Small intestine (tissue), 7 donors: Measurements from ENCODE around the gene CEND1. TPM values are rescaled to one million over a fixed set of nuclear protein-coding genes. Genes with fewer than 3 reads are reported as not detected.

ENCODE experiments used
- DNase-seq, 2 donors: peaks; one replicate each; pipeline versions ENCODE4 v3.0.0 to v3.0.0-alpha.2; 2013
- FAIRE-seq: peaks from 2 replicates; lab custom pipeline; 2012; peaks lifted over from hg19 to GRCh38; lab: Jason Lieb, UNC
- H3K27ac ChIP-seq, 3 donors: one replicate each; pipeline ENCODE4 v1.5.1; 2013; ENCODE audit warnings: low read length in 2 of 3, mild to moderate bottlenecking in 2 of 3, control low read depth in 1 of 3, inconsistent platforms in 1 of 3, low read depth in 1 of 3, moderate library complexity in 1 of 3
- H3K27me3 ChIP-seq, 3 donors: one replicate each; pipeline ENCODE4 v1.6.1; 2013; ENCODE audit warnings: low read length in 3 of 3, inconsistent platforms in 1 of 3; ENCODE audit not compliant: control insufficient read depth in 3 of 3, insufficient read depth in 3 of 3
- H3K36me3 ChIP-seq, 3 donors: one replicate each; pipeline ENCODE4 v1.6.1; 2013; ENCODE audit warnings: low read length in 3 of 3, inconsistent platforms in 1 of 3, low read depth in 1 of 3, mild to moderate bottlenecking in 1 of 3, moderate library complexity in 1 of 3; ENCODE audit not compliant: control insufficient read depth in 3 of 3, insufficient read depth in 2 of 3
- H3K4me1 ChIP-seq, 3 donors: one replicate each; pipeline ENCODE4 v1.6.1; 2013; ENCODE audit warnings: low read length in 2 of 3, inconsistent platforms in 1 of 3, low read depth in 1 of 3, mild to moderate bottlenecking in 1 of 3, moderate library complexity in 1 of 3; ENCODE audit not compliant: control insufficient read depth in 3 of 3, insufficient read depth in 2 of 3
- H3K4me3 ChIP-seq, 3 donors: one replicate each; pipeline ENCODE4 v1.5.1; 2013; ENCODE audit warnings: low read length in 3 of 3, control low read depth in 1 of 3, inconsistent platforms in 1 of 3, low read depth in 1 of 3, mild to moderate bottlenecking in 1 of 3, moderate library complexity in 1 of 3
- H3K9me3 ChIP-seq, 2 donors: one replicate each; pipeline ENCODE4 v1.6.1; 2013; ENCODE audit warnings: low read depth in 1 of 2, low read length in 1 of 2; ENCODE audit not compliant: control insufficient read depth in 2 of 2, insufficient read depth in 1 of 2
- WGBS, 3 donors: extraction: QIAGEN DNeasy Blood & Tissue Kit; methylation state at CpG; one replicate each; pipeline ENCODE4 v1.1.7; 2013; 5-methylcytosine and 5-hydroxymethylcytosine counted together
- polyA plus RNA-seq, 4 donors: library from polyadenylated mRNA; stranded (reverse) in 3 of 4; unstranded in 1 of 4; fragments of 200-250 nt in 3 of 4; fragments of 120-200 nt in 1 of 4; gene quantifications; one replicate each; pipeline versions ENCODE4 v1.2.1 to v1.2.3, GENCODE V29; 2013
- donor health status: healthy with polysubstance abuse.
- donor health status: control.
- donor health status: control.
- donor health status: Bipolar disorder and iron deficiency.
- donor health status: healthy.

CEND1 gene
- polyA plus RNA-seq, 4 donors: 0.22 to 3.3 TPM; not detected in 2

GRCh38 chr11:812390-812789 is 22.5 kb upstream of the CEND1 start:
- Histone ChIP-seq H3K27ac (no peak overlapping the region), H3K36me3 (peaks cover 17 to 62% (median 18%) of the 10 kb centered on the region in 3 donors), H3K9me3 (no peaks in the 10 kb centered on the region), H3K4me1 (peaks cover 0 to 15% (median 3%) of the 10 kb centered on the region in 3 donors), H3K27me3 (no peaks in the 10 kb centered on the region), H3K4me3 (no peak overlapping the region)
- DNase-seq (no peak), FAIRE-seq (no peak)
- 61 to 80% (median 79%) methylated on average over 3 of the region's 3 CpGs for WGBS, 3 donors

- H3K27ac ChIP-seq: peak overlapping the region in 1 of 3 donors; percentile 11
- H3K4me1 ChIP-seq: peaks cover 0 to 15% (median 3%) of the 10 kb centered on the region in 3 donors
- no peaks in the 10 kb centered on the region for H3K9me3 ChIP-seq
- H3K27me3 ChIP-seq: no peaks in the 10 kb centered on the region
- peak overlapping the region in 1 of 3 donors; percentile 98 for H3K4me3 ChIP-seq
- peaks cover 17 to 62% (median 18%) of the 10 kb centered on the region in 3 donors for H3K36me3 ChIP-seq
- peak in 1 of 2 donors; percentile 29 for DNase-seq
- 52 to 58% (median 52%) methylated on average over 14 of the region's 14 CpGs for WGBS, 3 donors
- no peak for FAIRE-seq
These were observed 21.8 kb upstream of the CEND1 start for GRCh38 chr11:811446-812245.

GRCh38 chr11:810040-810567 is 20.2 kb upstream of the CEND1 start:
- Histone ChIP-seq H3K27me3 (no peaks in the 10 kb centered on the region), H3K9me3 (no peaks in the 10 kb centered on the region), H3K4me1 (peaks cover 0 to 18% (median 3%) of the 10 kb centered on the region in 3 donors), H3K36me3 (peaks cover 15 to 48% (median 18%) of the 10 kb centered on the region in 3 donors), H3K27ac (peak overlapping the region; percentile 68 to 99 (median 98)), H3K4me3 (peak overlapping the region; percentile 74 to 98 (median 86))
- FAIRE-seq (no peak), DNase-seq (peak in 1 of 2 donors; percentile 48)
- 0 to 1% (median 0%) methylated on average over 43 to 55 of the region's 55 CpGs for WGBS, 3 donors

GRCh38 chr11:809287-810039 is 19.6 kb upstream of the CEND1 start, which contains the start of gene RPLP2:
RPLP2 (plus strand) TSS chr11:809967; CDS start chr11:810235, 268 bp downstream.
- no peak for FAIRE-seq
- WGBS, 3 donors: 0% methylated on average over 56 to 81 of the region's 81 CpGs
- Histone ChIP-seq H3K4me3 (peak within 1 kb of the TSS; percentile 74 to 98 (median 86)), H3K36me3 (peaks cover 13 to 42% (median 18%) of the 10 kb centered on the region in 3 donors), H3K4me1 (peaks cover 0 to 22% (median 3%) of the 10 kb centered on the region in 3 donors), H3K9me3 (no peaks in the 10 kb centered on the region), H3K27ac (peak within 1 kb of the TSS; percentile 96 to 99 (median 98)), H3K27me3 (no peaks in the 10 kb centered on the region)
- peak; percentile 98 to 99 for DNase-seq

GRCh38 chr11:808427-809286 is 18.8 kb upstream of the CEND1 start:
- FAIRE-seq: no peak
- WGBS, 3 donors: 22 to 26% (median 26%) methylated on average over 36 of the region's 36 CpGs
- peaks cover 0 to 30% (median 3%) of the 10 kb centered on the region in 3 donors for H3K4me1 ChIP-seq

GRCh38 chr11:804599-804964 is 14.7 kb upstream of the CEND1 start:
- Histone ChIP-seq H3K27ac (peak overlapping the region in 2 of 3 donors; percentile 32 to 58), H3K4me3 (peak overlapping the region; percentile 33 to 59 (median 46)), H3K36me3 (peaks cover 0 to 42% (median 3%) of the 10 kb centered on the region in 3 donors), H3K27me3 (no peaks in the 10 kb centered on the region), H3K4me1 (peaks cover 0 to 26% (median 3%) of the 10 kb centered on the region in 3 donors), H3K9me3 (no peaks in the 10 kb centered on the region)
- DNase-seq (peak in 1 of 2 donors; percentile 25), FAIRE-seq (no peak)
- WGBS, 3 donors: 2 to 4% (median 4%) methylated on average over 9 to 18 of the region's 18 CpGs

More at GRCh38 chr11:808427-809286, 18.8 kb upstream of the CEND1 start:
- no peaks in the 10 kb centered on the region for H3K27me3 ChIP-seq
- H3K9me3 ChIP-seq: no peaks in the 10 kb centered on the region
- no peak for DNase-seq
- H3K36me3 ChIP-seq: peaks cover 10 to 37% (median 18%) of the 10 kb centered on the region in 3 donors
- H3K27ac ChIP-seq: peak overlapping the region; percentile 96 to 99 (median 98)
- peak overlapping the region; percentile 54 to 98 (median 74) for H3K4me3 ChIP-seq

- peaks cover 0 to 48% (median 3%) of the 10 kb centered on the region in 3 donors for H3K36me3 ChIP-seq
- DNase-seq (no peak), FAIRE-seq (no peak)
- H3K27me3 ChIP-seq: no peaks in the 10 kb centered on the region
- peaks cover 0 to 26% (median 3%) of the 10 kb centered on the region in 3 donors for H3K4me1 ChIP-seq
- H3K4me3 ChIP-seq: peak overlapping the region in 2 of 3 donors; percentile 46 to 59
- no peaks in the 10 kb centered on the region for H3K9me3 ChIP-seq
- H3K27ac ChIP-seq: no peak overlapping the region
- 31 to 49% (median 40%) methylated on average over 23 to 26 of the region's 26 CpGs for WGBS, 3 donors
These were observed 14.1 kb upstream of the CEND1 start for GRCh38 chr11:803770-804598.
